Measurements from ENCODE around the gene ULK2. TPM values are rescaled to one million over a fixed set of nuclear protein-coding genes. Genes with fewer than 3 reads are reported as not detected.

Gene ULK2
- total and polyA plus RNA-seq, 12 donors = 9.5 to 32.0 (median 15.1) TPM

DNA sequence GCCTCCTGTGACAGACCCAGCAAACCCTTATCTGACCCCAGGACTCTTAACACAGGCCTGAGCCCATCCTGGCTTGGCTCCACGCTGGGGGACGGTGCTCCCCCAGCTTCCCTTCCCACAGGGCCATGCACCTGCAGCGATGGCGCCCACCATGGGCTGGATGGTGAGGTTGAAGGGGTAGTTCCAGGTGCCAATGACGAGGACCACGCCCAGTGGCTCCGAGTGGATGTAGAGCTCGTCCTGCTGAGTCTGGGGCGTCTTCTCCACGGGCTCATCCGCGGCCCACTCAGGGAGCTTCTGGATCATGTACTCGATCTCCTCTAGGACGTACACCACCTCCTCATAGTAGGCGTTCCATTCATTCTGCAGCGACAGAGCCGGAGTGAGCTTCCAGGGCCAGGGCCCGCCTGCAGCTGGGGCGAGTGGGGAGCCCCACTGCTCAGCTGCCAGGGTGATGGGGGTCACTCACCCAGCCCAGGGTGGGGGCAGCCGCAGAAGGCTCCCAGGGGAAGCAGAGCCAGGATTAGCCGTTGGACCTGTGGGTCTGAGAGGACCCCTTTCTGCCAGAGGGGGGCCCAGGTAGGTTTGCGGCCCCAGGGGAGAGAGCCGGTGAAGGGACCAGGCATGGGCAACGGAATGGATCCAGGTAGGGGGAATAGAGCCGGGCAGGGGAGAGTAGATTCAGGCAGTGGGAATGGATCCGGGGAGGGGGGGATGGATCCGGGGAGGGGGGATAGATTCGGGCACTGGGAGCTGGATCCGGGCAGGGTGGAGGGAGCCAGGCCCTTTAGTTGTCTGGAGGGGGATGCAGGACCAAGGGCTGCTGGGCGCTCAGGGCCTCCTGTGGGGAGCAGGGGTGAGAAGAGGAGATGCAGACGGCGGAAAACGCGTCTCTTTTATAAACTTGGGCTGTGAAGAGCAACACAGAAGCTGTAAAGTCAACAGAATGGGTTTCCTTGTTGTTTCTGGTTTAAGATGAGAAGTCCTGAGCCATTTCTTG, 124.3 kb downstream of the ULK2 start:
- intact Hi-C loops (cut with DNase I) = loop anchor here in 1 of 2 donors (10.0 kb wide), 1 partner anchor 69 kb away; no protein-coding TSS in a partner anchor
- Histone ChIP-seq H3K4me3 (no peak overlapping the region), H3K27ac (no peak overlapping the region), H3K27me3 (no peaks in the 10 kb centered on the region), H3K9me3 (replicated peaks in 1 of 3) (no peaks in the 10 kb centered on the region), H3K36me3 (replicated peaks in 1 of 2) (no peaks in the 10 kb centered on the region), H3K4me1 (replicated peaks in 1 of 2) (peaks cover 6 to 8% of the 10 kb centered on the region in 2 donors)
- no peak for TF ChIP-seq POLR2A (IDR thresholded peaks at IDR 0.05)
- TF ChIP-seq, protein P1, sequence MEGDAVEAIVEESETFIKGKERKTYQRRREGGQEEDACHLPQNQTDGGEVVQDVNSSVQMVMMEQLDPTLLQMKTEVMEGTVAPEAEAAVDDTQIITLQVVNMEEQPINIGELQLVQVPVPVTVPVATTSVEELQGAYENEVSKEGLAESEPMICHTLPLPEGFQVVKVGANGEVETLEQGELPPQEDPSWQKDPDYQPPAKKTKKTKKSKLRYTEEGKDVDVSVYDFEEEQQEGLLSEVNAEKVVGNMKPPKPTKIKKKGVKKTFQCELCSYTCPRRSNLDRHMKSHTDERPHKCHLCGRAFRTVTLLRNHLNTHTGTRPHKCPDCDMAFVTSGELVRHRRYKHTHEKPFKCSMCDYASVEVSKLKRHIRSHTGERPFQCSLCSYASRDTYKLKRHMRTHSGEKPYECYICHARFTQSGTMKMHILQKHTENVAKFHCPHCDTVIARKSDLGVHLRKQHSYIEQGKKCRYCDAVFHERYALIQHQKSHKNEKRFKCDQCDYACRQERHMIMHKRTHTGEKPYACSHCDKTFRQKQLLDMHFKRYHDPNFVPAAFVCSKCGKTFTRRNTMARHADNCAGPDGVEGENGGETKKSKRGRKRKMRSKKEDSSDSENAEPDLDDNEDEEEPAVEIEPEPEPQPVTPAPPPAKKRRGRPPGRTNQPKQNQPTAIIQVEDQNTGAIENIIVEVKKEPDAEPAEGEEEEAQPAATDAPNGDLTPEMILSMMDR (IDR thresholded peaks at IDR 0.05) = no peak
- WGBS, 4 donors = 96 to 97% (median 96%) methylated on average over 17 to 34 of the region's 34 CpGs
- DNase-seq = no peak

GRCh38 chr17:19742495-19742894, 125.2 kb downstream of the ULK2 start:
- Histone ChIP-seq H3K4me1 (replicated peaks in 1 of 2) (peaks cover 6 to 8% of the 10 kb centered on the region in 2 donors), H3K9me3 (replicated peaks in 1 of 3) (no peaks in the 10 kb centered on the region), H3K27ac (no peak overlapping the region), H3K27me3 (no peaks in the 10 kb centered on the region), H3K4me3 (no peak overlapping the region), H3K36me3 (replicated peaks in 1 of 2) (no peaks in the 10 kb centered on the region)
- intact Hi-C loops (cut with DNase I) = loop anchor here in 1 of 2 donors (10.0 kb wide), 1 partner anchor 68 kb away; no protein-coding TSS in a partner anchor
- no peak for DNase-seq
- WGBS, 4 donors = 94 to 98% (median 95%) methylated on average over 6 to 10 of the region's 10 CpGs
- TF ChIP-seq, protein P1 (IDR thresholded peaks at IDR 0.05) = no peak
- TF ChIP-seq POLR2A (IDR thresholded peaks at IDR 0.05) = no peak

- H3K36me3 ChIP-seq (replicated peaks in 1 of 2) = no peaks in the 10 kb centered on the region
- H3K4me1 ChIP-seq (replicated peaks in 1 of 2) = peaks cover 6 to 8% of the 10 kb centered on the region in 2 donors
- no peaks in the 10 kb centered on the region for H3K9me3 ChIP-seq (replicated peaks in 1 of 3)
- intact Hi-C loops (cut with DNase I) = loop anchor here in 1 of 2 donors (10.0 kb wide), 1 partner anchor 67 kb away; no protein-coding TSS in a partner anchor
- DNase-seq = no peak
- H3K27ac ChIP-seq = no peak overlapping the region
- WGBS, 4 donors = 74 to 92% (median 90%) methylated on average over 4 to 14 of the region's 14 CpGs; no CpG with 5 or more reads in 1 of the 4 donors
- H3K27me3 ChIP-seq = no peaks in the 10 kb centered on the region
- no peak for TF ChIP-seq POLR2A (IDR thresholded peaks at IDR 0.05)
- TF ChIP-seq, protein P1 (IDR thresholded peaks at IDR 0.05) = no peak
- H3K4me3 ChIP-seq = no peak overlapping the region
Observed at GRCh38 chr17:19741832-19742457, 125.8 kb downstream of the ULK2 start.

DNA sequence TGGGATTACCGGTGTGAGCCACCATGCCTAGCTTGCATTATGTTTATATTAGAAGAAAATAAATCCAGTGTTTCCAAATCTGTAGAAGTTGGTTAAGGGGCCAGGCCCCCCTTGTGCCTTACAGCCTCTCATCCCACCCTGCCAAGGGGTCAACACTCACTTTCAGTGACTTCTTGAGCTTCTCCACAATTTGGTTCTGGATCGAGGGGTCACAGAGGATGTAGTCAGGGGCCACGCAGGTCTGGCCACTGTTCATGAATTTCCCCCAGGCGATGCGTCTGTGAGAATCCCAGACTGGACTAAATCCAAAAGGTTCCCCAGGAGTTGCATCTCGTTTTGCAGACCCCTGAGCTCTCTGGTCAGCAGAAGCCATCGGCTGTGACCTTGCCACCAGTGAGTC, 126.8 kb downstream of the ULK2 start:
- 88 to 91% (median 89%) methylated on average over 6 to 7 of the region's 7 CpGs for WGBS, 4 donors
- Histone ChIP-seq H3K27me3 (no peaks in the 10 kb centered on the region), H3K4me3 (no peak overlapping the region), H3K9me3 (replicated peaks in 1 of 3) (no peaks in the 10 kb centered on the region), H3K27ac (no peak overlapping the region), H3K4me1 (replicated peaks in 1 of 2) (peaks cover 12 to 15% of the 10 kb centered on the region in 2 donors), H3K36me3 (replicated peaks in 1 of 2) (no peaks in the 10 kb centered on the region)
- TF ChIP-seq POLR2A (IDR thresholded peaks at IDR 0.05) = no peak
- no peak for DNase-seq
- intact Hi-C loops (cut with DNase I) = loop anchor here in 1 of 2 donors (10.0 kb wide), 1 partner anchor 66 kb away; no protein-coding TSS in a partner anchor

All from adrenal gland (tissue), 12 donors.